B cell (primary cell): ENCODE results near the gene LITAF. TPM values are rescaled to one million over a fixed set of nuclear protein-coding genes. Genes with fewer than 3 reads are reported as not detected.
"Not testable (repeated sequence)": the region's sequence is repeated elsewhere in the genome, so short reads cannot be mapped to it uniquely, and the experiment has no call there.

Source experiments
- ATAC-seq: fragments of 200-7000 bp; cut with Tn5 transposase; one replicate; pipeline ENCODE4 v1.10.0; 2021; ENCODE audit warnings: low read depth, mild to moderate bottlenecking, moderate number of reproducible peaks, moderate library complexity
- CTCF ChIA-PET: fragments of 350-600 bp; sonication (Branson Sonifier 250); formaldehyde crosslinking; loops from one replicate; lab custom pipeline; 2021; ENCODE audit warnings: antibody characterized with exemption, inconsistent platforms; lab: Charles Lee
- POLR2A ChIA-PET: fragments of 350-600 bp; sonication (Branson Sonifier 250); formaldehyde crosslinking; loops from one replicate; lab custom pipeline; 2021; ENCODE audit warnings: antibody characterized with exemption; lab: Charles Lee
- DNase-seq: peaks from one replicate; pipeline ENCODE4 v3.0.0; 2013
- H2AFZ ChIP-seq: 2 replicates; pipeline ENCODE4 v1.6.1; 2012; ENCODE audit warnings: mild to moderate bottlenecking, low read depth, low read length; ENCODE audit not compliant: insufficient read depth, poor library complexity, severe bottlenecking
- H3K27ac ChIP-seq, 2 donors: 1 replicate in 1 of 2; 2 replicates in 1 of 2; pipeline ENCODE4 v1.5.1; 2012 to 2013; ENCODE audit warnings: low read length in 2 of 2, mild to moderate bottlenecking in 2 of 2, moderate library complexity in 1 of 2
- H3K27me3 ChIP-seq, 4 experiments: fragments of 200-600 bp in 1 of 4; sonication (generic) in 1 of 4; replicated peaks in 1 of 4; 1 replicate in 2 of 4; 2 replicates in 2 of 4; pipeline versions ENCODE4 v1.6.1 to v1.7.0; 2013 to 2016; ENCODE audit warnings: low read length in 3 of 4, mild to moderate bottlenecking in 2 of 4, mixed read lengths in 1 of 4, moderate library complexity in 1 of 4; ENCODE audit not compliant: insufficient read depth in 4 of 4, control insufficient read depth in 3 of 4; ENCODE audit errors: control extremely low read depth in 1 of 4
- H3K36me3 ChIP-seq, 2 experiments: replicated peaks in 1 of 2; 1 replicate in 1 of 2; 2 replicates in 1 of 2; pipeline versions ENCODE4 v1.6.1 to v1.7.1; 2013; ENCODE audit warnings: low read length in 1 of 2; ENCODE audit not compliant: insufficient read depth in 2 of 2, control insufficient read depth in 1 of 2; ENCODE audit errors: control extremely low read depth in 1 of 2, extremely low read depth in 1 of 2
- H3K4me1 ChIP-seq, 2 donors: fragments of 200-600 bp in 1 of 2; sonication (generic) in 1 of 2; 1 replicate in 1 of 2; 2 replicates in 1 of 2; pipeline versions ENCODE4 v1.5.1 to v1.6.1; 2013 to 2017; ENCODE audit warnings: low read length in 2 of 2; ENCODE audit not compliant: control insufficient read depth in 2 of 2, insufficient read depth in 2 of 2
- H3K4me2 ChIP-seq: replicated peaks from 2 replicates; pipeline ENCODE3; 2012; ENCODE audit warnings: mild to moderate bottlenecking, low read depth, low read length; ENCODE audit not compliant: poor library complexity, severe bottlenecking
- H3K4me3 ChIP-seq, 5 experiments: fragments of 200-600 bp in 1 of 5; sonication (generic) in 1 of 5; 1 replicate in 3 of 5; 2 replicates in 2 of 5; pipeline versions ENCODE4 v1.5.1 to v1.7.0; 2011 to 2016; ENCODE audit warnings: low read length in 4 of 5, mild to moderate bottlenecking in 4 of 5, low read depth in 2 of 5, control low read depth in 1 of 5, moderate library complexity in 1 of 5; ENCODE audit not compliant: insufficient read depth in 1 of 5; ENCODE audit errors: control extremely low read depth in 1 of 5, extremely low read depth in 1 of 5
- H3K79me2 ChIP-seq: fragments of 200-600 bp; sonication (generic); one replicate; pipeline ENCODE4 v1.6.0; 2016; ENCODE audit warnings: low read length; ENCODE audit not compliant: control insufficient read depth, insufficient read depth
- H3K9ac ChIP-seq: fragments of 200-600 bp; sonication (generic); 2 replicates; pipeline ENCODE4 v1.6.1; 2017; ENCODE audit warnings: mild to moderate bottlenecking, low read length, moderate library complexity
- H3K9me3 ChIP-seq, 3 donors: one replicate each; pipeline versions ENCODE4 v1.6.1 to v1.7.1; 2013; ENCODE audit warnings: low read length in 2 of 3; ENCODE audit not compliant: control insufficient read depth in 2 of 3, insufficient read depth in 1 of 3; ENCODE audit errors: control extremely low read depth in 1 of 3
- H4K20me1 ChIP-seq: 2 replicates; pipeline ENCODE4 v1.6.0; 2012; ENCODE audit warnings: mild to moderate bottlenecking, low read length; ENCODE audit not compliant: insufficient read depth, control insufficient read depth, poor library complexity, severe bottlenecking
- H3K27ac Mint-ChIP-seq: one replicate; pipeline ENCODE4 v1.8.0; 2021; ENCODE audit warnings: mixed read lengths
- H3K27me3 Mint-ChIP-seq: one replicate; pipeline ENCODE4 v1.8.0; 2021; ENCODE audit warnings: mixed read lengths
- H3K4me1 Mint-ChIP-seq: one replicate; pipeline ENCODE4 v1.8.0; 2021; ENCODE audit warnings: mixed read lengths
- H3K4me3 Mint-ChIP-seq: one replicate; pipeline ENCODE4 v1.8.0; 2021; ENCODE audit warnings: mixed read lengths
- H3K9me3 Mint-ChIP-seq: one replicate; pipeline ENCODE4 v1.8.0; 2022; ENCODE audit warnings: mixed read lengths; ENCODE audit not compliant: insufficient read depth
- EZH2 ChIP-seq: IDR thresholded peaks from 2 replicates; pipeline ENCODE4 v1.6.1; 2012; ENCODE audit warnings: borderline replicate concordance, low read depth, mild to moderate bottlenecking, moderate library complexity, low read length; ENCODE audit not compliant: insufficient read depth, poor library complexity, severe bottlenecking
- WGBS: methylation state at CpG from one replicate; pipeline ENCODE4 v1.1.5; 2013; ENCODE audit warnings: missing lambda C conversion rate; ENCODE audit not compliant: insufficient coverage; 5-methylcytosine and 5-hydroxymethylcytosine counted together
- intact Hi-C: fragments of 100-400 bp; cut with micrococcal nuclease; formaldehyde crosslinking; loops from one replicate; pipeline ENCODE4 v1.10.0; 2022
- polyA plus RNA-seq: library from polyadenylated mRNA; depleted of rRNA; stranded (reverse); fragments of >200 nt; gene quantifications from 2 replicates; pipeline ENCODE4 v1.2.3, GENCODE V29; 2012
- total RNA-seq, 2 donors: library from RNA; stranded (reverse); fragments of 120-200 nt in 1 of 2; gene quantifications; 1 replicate in 1 of 2; 2 replicates in 1 of 2; pipeline versions ENCODE4 v1.2.3 to v1.2.4, GENCODE V29; 2013 to 2022
- TF ChIP-seq, protein P1 (sequence below): fragments of 200-600 bp; IDR thresholded peaks from one replicate; pipeline ENCODE4 v1.8.0; 2022; ENCODE audit warnings: antibody characterized with exemption, mild to moderate bottlenecking

The LITAF gene
- total and polyA plus RNA-seq, 2 donors (not counting 1 experiment from before 2014, with no cell fraction given) = 93.6 to 125 TPM

DNA sequence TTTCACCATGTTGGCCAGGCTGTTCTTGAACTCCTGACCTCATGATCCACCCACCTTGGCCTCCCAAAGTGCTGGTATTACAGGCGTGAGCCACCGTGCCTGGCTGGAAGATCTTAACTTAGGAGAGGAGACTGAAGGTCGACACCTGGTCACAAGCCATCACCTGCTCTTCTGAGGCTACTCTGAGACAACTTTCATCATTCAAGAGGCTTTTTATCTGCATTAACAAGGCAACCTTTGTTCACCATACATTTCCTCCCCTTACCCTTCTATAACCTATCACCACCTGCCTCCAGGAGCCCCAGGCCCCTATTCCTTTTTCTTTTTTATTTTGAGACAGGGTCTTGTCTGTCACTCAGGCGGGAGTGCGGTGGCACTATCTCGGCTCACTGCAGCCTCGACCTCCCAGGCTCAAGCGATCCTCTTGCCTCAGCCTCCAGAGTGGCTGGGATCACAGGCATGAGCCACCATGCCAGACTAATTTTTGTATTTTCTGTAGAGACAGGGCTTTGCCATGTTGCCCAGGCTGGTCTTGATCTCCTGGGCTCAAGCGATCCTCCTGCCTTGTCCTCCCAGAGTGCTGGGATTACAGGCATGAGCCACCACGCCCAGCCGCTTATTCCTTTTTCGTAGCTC, 6.2 kb downstream of the LITAF start:
- H3K27me3 ChIP-seq = no peaks in the 10 kb centered on the region
- DNase-seq (no peak), ATAC-seq (no peak)
- H3K27ac ChIP-seq = peak overlapping the region in 1 of 2 donors; percentile 61
- H2AFZ ChIP-seq = no peak overlapping the region
- H3K4me1 ChIP-seq = peaks cover 79 to 85% of the 10 kb centered on the region in 2 donors
- no peak for TF ChIP-seq EZH2
- TF ChIP-seq, protein P1, sequence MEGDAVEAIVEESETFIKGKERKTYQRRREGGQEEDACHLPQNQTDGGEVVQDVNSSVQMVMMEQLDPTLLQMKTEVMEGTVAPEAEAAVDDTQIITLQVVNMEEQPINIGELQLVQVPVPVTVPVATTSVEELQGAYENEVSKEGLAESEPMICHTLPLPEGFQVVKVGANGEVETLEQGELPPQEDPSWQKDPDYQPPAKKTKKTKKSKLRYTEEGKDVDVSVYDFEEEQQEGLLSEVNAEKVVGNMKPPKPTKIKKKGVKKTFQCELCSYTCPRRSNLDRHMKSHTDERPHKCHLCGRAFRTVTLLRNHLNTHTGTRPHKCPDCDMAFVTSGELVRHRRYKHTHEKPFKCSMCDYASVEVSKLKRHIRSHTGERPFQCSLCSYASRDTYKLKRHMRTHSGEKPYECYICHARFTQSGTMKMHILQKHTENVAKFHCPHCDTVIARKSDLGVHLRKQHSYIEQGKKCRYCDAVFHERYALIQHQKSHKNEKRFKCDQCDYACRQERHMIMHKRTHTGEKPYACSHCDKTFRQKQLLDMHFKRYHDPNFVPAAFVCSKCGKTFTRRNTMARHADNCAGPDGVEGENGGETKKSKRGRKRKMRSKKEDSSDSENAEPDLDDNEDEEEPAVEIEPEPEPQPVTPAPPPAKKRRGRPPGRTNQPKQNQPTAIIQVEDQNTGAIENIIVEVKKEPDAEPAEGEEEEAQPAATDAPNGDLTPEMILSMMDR = no peak
- no peaks in the 10 kb centered on the region for H3K9me3 Mint-ChIP-seq
- no peaks in the 10 kb centered on the region for H3K36me3 ChIP-seq
- intact Hi-C loops = loop anchor here (5.0 to 10.0 kb wide), 2 partner anchors 217 to 616 kb away; partner anchors contain the start of gene ZC3H7A
- peaks cover 39% of the 10 kb centered on the region for H4K20me1 ChIP-seq
- ChIA-PET CTCF (interaction anchor here (2.2 kb wide), 1 partner anchor 21 kb away, joined by 4 read pairs; no protein-coding TSS in a partner anchor), POLR2A (interaction anchor here (0.6 kb wide), 2 partner anchors 146 to 179 kb away, joined by 4 to 12 read pairs; no protein-coding TSS in a partner anchor)
- no peaks in the 10 kb centered on the region for H3K27me3 Mint-ChIP-seq
- H3K4me1 Mint-ChIP-seq = peaks cover 81% of the 10 kb centered on the region
- no peak overlapping the region for H3K4me3 ChIP-seq
- H3K9me3 ChIP-seq = peaks cover 0 to 3% (median 0%) of the 10 kb centered on the region in 3 donors
- H3K4me2 ChIP-seq = peak overlapping the region; percentile 93
- H3K79me2 ChIP-seq = peaks cover 97% of the 10 kb centered on the region
- H3K9ac ChIP-seq = no peak overlapping the region
- H3K4me3 Mint-ChIP-seq = peak overlapping the region; percentile 49
- peak overlapping the region; percentile 55 for H3K27ac Mint-ChIP-seq
- WGBS = 96% methylated on average over 9 of the region's 12 CpGs

- H3K9me3 ChIP-seq, DNase-seq, H3K27me3 Mint-ChIP-seq, H3K27me3 ChIP-seq, ATAC-seq, H3K4me3 ChIP-seq, H3K9me3 Mint-ChIP-seq, intact Hi-C loops, H2AFZ ChIP-seq, H3K36me3 ChIP-seq, H3K9ac ChIP-seq: not testable (repeated sequence)
- ChIA-PET CTCF (interaction anchor here (0.6 to 2.2 kb wide), 4 partner anchors 11 to 137 kb away, joined by 3 to 7 read pairs (median 4); no protein-coding TSS in a partner anchor), POLR2A (interaction anchor here (0.6 to 1.2 kb wide), 3 partner anchors 8 to 85 kb away, joined by 4 to 8 read pairs (median 6); no protein-coding TSS in a partner anchor)
- peak overlapping the region; percentile 67 for H3K4me2 ChIP-seq
- H4K20me1 ChIP-seq = peaks cover 50% of the 10 kb centered on the region
- H3K79me2 ChIP-seq = peaks cover 98% of the 10 kb centered on the region
- peaks cover 79% of the 10 kb centered on the region for H3K4me1 Mint-ChIP-seq
- H3K27ac ChIP-seq = peak overlapping the region in 1 of 2 donors; percentile 65
- peaks cover 65 to 81% of the 10 kb centered on the region in 2 donors for H3K4me1 ChIP-seq
- H3K27ac Mint-ChIP-seq = peak overlapping the region; percentile 89
- peak overlapping the region; percentile 86 for H3K4me3 Mint-ChIP-seq
- WGBS = 50% methylated on average over 2 of the region's 8 CpGs
These were observed 9.4 kb downstream of the LITAF start for GRCh38 chr16:11577290-11577660.
